NCI-H1048 (cell line): ENCODE measurements around the gene ARHGAP15.

Source experiments
- DNase-seq: peaks from one replicate; lab custom pipeline; 2025; lab: John Stamatoyannopoulos, UW

ARHGAP15 gene

GRCh38 chr2:143690235-143690634, 561.0 kb downstream of the ARHGAP15 start:
- DNase-seq: no peak

- no peak for DNase-seq
Observed at GRCh38 chr2:143691121-143691520, 561.9 kb downstream of the ARHGAP15 start.

GRCh38 chr2:143692162-143692561, 562.9 kb downstream of the ARHGAP15 start:
- DNase-seq: no peak

DNA sequence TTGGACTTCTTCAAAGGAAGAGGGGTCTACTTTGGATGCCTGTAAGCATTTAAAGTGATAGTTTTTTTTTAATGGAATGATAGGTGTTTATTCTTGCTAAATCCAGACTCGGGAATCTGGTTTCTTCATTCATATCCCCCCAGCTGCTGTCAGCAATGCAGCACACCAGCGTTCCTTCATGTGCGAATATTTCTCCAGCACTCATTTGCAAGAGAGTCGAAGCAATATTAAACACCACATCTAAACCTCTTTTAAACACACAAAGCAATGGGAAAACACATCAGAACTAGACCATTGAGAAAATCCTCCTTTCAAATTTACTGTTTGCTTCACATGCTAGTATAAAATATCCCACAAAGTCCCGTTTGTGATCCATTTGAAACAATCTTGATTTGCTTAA, 563.7 kb downstream of the ARHGAP15 start:
- DNase-seq: no peak

- DNase-seq: no peak
Observed at GRCh38 chr2:143694335-143694734, 565.1 kb downstream of the ARHGAP15 start.

GRCh38 chr2:143696651-143697050, 567.4 kb downstream of the ARHGAP15 start:
- no peak for DNase-seq

- DNase-seq: no peak
Observed at GRCh38 chr2:143697744-143698143, 568.5 kb downstream of the ARHGAP15 start.

DNA sequence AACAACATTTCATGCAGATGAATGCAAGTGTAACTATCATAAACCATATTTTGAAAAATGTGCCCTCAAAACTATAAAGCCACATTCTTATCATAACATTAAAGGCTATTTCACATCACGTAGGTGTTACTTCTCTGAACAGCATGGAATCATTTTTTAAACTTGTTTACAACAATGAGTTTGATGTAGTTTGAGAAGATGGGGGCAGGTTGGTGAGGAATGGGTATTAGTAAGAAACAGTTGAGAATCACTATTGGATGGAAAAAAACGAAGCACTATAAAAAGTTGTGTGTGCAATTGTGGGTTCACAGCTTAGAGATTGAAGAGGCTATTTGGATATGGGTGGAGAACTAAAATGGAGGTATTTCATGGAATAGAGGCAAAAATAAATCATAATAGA, 569.1 kb downstream of the ARHGAP15 start:
- DNase-seq: no peak

DNA sequence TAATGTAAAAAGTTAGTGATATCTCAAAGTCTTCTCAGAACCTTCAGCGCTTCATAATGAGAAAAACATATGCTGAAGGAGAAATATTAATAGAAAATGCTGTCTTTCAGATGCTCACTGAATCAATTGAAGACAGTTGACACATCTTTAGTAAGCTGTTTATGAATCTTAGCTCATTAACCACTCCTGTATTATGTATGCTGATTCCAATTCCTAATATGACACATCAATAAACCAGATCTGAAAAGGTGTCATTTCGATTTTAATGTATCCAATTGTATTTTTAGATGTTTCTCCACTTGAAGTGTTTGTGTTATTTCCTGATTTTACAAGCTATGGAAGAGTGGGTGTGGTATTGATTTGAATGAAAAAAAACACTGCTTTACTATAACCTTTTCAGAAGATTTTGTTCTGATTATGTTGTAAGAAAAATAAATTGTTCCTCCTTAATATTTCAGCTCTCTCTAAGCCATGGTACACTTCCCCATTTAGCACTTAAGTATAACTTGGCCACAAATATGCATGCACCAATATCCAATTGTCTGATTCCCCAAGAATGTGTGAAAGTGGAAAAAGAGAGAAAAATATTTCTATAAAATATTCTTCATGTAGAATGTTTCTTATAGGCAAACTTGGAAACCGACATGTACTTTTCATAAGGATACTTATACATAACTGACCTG, 569.8 kb downstream of the ARHGAP15 start:
- DNase-seq: no peak

DNA sequence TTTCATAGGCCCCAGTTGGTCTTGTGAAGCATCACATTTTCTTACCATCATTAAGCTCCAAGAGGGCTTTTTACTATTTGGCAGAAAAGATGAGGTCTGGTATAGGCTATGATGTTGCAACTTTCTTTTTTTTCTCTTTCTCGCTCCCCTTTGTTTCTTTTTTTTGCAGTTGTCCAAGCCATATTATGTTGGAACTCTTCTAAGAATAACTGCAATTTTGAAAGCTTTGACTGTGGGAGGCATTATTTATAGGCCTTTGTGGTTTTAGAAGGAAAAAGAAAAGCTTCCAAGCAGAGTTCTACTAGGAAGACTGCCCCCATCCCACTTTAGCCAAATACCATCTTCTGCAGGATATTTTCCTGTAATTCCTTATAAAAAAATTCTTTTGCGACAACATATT, 571.6 kb downstream of the ARHGAP15 start:
- no peak for DNase-seq

DNA sequence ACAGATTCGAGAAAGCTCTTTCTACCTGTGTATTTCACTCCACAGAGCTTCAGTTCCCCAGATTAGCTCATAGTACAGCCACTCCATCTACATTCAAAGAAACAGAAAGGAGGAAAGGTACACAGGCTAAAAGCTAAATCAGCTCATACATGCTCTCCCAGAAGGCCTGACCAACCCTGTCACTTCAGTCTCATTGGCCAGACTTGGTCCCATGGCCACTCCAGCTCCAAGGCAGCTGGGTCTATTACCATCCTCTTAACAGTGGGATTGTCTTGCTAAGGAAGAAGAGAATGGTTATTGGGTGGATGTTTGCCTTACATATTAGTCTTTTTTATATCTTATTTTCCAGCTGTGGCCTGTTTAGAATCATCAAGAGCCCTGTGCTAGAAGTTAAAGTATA, 572.6 kb downstream of the ARHGAP15 start:
- DNase-seq: no peak

DNA sequence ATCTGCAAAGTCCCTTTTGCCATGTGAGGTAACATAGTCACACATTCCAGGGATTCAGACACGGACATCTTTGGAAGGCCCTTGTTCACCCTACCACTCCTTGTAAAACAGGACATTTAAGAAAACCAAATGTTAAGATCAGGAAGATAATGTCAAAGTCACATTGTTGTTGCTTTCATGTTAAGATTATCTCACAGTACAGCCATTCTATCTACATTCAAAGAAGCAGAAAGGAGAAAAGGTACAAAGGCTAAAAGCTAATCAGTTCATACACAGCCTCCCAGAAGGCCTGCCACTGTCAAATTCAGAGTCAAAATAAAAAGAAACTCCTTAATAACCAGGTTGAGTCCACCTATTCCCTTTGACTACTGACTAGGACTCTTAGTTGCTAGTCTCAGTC, 573.7 kb downstream of the ARHGAP15 start:
- no peak for DNase-seq

DNA sequence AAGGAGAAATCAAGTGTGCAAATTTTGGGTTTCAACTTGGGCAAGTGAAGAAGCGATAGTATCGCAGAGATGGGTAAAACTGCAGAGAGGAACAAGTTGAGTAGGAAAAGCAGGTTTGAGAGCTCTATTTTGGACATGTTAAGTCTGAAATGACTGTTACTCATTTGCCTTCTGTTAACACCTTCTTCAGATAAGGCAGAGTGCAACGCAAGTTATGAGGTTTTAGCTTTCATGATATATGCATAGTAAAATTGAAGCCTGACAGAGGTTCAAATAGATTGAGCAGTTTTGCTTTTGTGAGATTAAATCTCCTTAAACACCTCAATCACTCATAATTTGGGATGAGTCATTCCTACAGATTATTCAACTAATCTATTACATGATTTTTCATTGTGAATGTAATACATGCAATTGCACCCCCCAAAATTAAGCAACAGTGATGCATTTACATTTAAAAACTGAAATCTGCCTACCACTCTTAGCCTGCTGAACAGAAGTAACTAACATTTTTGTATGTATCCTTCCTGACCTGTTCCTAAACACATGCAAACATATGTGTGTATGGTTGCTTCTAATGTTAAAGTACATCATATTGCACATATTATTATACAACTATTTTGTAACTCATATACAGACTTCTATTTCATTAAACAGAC, 575.4 kb downstream of the ARHGAP15 start:
- no peak for DNase-seq

- no peak for DNase-seq
Observed at GRCh38 chr2:143705108-143705707, 576.0 kb downstream of the ARHGAP15 start.

DNA sequence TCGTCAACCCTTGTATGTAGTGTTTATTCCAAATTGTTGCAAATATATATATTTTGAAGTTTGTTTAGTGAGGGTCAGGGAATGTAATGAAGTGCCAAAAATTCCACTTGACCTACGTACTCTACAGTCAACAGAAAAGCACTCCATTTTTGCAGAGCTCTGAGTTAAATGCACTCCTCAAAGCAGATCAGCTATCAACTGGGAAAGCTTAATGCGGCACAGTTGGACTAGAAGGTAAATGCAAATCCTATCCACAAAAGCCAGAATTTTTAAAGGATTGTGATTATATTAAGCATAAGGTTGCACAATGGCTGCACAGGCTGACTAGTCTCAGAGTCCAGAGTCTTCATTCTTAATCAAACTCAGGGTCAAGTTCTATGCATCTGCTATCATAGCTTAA, 577.1 kb downstream of the ARHGAP15 start:
- no peak for DNase-seq

- DNase-seq: no peak
Observed at GRCh38 chr2:143708682-143709081, 579.5 kb downstream of the ARHGAP15 start.

GRCh38 chr2:143710196-143710595, 581.0 kb downstream of the ARHGAP15 start:
- no peak for DNase-seq

DNA sequence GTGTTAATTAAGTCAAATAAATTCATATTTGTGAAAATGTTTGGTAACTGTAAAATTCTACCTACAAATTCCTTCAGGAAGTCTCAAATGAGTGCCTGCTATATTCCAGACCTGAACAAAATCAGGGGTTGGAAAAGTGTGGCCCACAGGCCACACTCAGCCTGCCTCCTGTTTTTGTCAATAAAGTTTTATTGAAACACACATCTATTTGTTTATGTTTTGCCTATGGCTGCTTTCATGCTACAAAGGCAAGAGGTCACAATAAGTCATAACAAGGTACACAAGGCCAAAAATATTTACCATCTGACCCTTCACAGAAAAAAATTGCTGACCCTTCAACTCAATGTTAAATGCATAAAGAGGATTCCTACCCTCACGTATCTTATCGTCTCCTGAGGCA, 581.7 kb downstream of the ARHGAP15 start:
- DNase-seq: no peak

DNA sequence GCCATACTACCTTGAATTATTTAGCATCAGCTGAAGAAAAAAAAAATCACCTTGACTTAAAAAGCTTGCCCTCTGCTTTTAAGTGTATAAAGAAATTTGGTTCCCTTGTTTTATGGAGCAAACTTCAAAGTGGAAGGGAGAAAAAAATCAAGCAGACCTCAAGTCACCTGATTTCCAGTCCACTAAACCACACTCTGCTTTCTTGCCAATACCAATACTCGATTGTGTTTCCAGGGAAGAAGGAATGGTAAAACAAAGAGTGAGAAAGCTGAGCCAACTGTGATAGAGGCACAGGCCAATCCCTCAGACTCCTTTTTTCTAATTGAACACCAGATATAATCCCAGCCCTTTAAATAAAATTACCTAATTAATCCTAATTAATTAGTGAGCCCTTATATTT, 587.3 kb downstream of the ARHGAP15 start:
- DNase-seq: no peak

DNA sequence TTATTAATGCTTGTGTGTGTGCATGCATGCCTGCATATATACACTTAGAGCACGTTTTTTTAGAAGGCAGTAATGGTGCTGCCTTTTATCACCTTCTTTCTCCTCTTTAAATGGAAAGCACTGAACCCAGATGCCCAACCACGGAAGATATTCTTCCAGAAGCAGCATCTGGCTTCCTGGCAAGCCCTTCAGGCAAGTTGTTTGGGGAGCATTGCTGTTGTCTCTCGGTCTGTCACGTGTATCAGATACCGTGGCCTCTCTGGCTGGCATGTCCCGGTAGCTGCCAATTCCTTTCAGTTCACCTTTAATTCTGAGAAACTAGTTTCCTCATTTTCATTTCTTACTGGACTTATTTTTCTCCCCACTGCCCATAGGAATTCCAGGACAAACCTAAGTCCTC, 587.8 kb downstream of the ARHGAP15 start:
- no peak for DNase-seq

GRCh38 chr2:143717536-143718168, 588.4 kb downstream of the ARHGAP15 start:
- DNase-seq: no peak

DNA sequence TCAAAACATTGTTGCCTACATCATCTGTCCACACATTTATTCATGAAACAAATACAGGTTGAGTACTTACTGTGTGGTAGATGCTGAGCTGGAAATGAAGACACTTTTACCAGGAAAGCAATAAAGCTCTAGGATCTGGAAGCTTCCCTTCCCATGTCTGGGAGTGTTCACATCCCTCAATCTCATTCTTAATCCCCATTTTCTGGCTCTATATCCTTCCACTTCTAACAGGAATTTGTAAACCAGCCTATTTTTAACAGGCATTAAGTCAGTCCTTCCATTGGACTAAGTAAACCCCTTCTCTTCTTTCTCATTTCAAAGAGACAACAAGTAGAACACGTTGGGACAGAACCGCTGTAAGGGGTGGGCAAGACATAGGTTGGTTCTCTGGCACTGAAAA, 589.5 kb downstream of the ARHGAP15 start:
- DNase-seq: no peak

- no peak for DNase-seq
Observed at GRCh38 chr2:143719406-143719805, 590.2 kb downstream of the ARHGAP15 start.
